Retinal pigment epithelial cell (primary cell): ENCODE data around the gene UAP1L1.

ENCODE experiments used
- DNase-seq: peaks from one replicate; pipeline ENCODE4 v3.0.0-alpha.2; 2010; ENCODE audit warnings: low read depth
- H3K4me3 ChIP-seq: 2 replicates; pipeline ENCODE4 v1.5.1; 2011; ENCODE audit warnings: mild to moderate bottlenecking, low read length, control low read depth, moderate library complexity
- TF ChIP-seq, protein P1 (sequence below): conservative IDR thresholded peaks from 2 replicates; pipeline ENCODE4 v1.5.1; 2011; ENCODE audit warnings: low read depth, low read length, control low read depth, inconsistent platforms

UAP1L1 gene, protein sequence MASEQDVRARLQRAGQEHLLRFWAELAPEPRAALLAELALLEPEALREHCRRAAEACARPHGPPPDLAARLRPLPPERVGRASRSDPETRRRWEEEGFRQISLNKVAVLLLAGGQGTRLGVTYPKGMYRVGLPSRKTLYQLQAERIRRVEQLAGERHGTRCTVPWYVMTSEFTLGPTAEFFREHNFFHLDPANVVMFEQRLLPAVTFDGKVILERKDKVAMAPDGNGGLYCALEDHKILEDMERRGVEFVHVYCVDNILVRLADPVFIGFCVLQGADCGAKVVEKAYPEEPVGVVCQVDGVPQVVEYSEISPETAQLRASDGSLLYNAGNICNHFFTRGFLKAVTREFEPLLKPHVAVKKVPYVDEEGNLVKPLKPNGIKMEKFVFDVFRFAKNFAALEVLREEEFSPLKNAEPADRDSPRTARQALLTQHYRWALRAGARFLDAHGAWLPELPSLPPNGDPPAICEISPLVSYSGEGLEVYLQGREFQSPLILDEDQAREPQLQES

DNA sequence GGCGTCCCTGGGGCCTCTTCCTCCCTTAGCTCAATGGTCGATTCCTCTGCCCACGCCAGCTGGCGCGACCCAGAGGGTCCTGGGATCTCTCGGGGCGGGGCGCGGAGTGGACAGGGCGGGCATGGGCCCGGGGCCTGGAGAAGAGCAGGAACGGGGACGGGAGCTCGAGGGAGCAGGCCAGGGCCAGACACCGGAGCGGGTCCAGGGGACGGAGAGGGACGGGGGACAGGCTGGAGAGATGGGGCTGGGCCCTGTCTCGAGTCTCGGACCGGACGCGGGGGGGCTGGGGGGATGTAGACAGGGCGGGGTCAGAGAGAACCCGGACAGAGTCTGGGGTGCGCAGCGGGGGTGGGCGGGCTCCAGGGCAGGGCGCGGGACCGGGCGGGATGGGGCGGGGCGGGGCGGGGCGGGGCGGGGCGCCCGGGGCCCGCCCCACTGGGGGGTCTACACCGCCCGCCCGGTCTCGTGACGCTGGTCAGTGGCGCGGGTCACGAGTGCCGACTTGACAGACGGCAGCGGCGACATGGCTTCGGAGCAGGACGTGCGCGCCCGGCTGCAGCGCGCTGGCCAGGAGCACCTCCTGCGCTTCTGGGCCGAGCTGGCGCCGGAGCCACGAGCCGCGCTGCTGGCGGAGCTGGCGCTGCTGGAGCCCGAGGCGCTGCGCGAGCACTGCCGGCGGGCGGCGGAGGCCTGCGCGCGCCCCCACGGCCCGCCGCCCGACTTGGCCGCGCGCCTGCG is at the start of gene UAP1L1:
Gene UAP1L1, plus strand, starts transcription at position 508 of the 738 bp plus-strand sequence. Its CDS starts 16 bp downstream, at position 524.
- DNase-seq: no peak
- H3K4me3 ChIP-seq: peak within 1 kb of the TSS; percentile 64
- TF ChIP-seq, protein P1, sequence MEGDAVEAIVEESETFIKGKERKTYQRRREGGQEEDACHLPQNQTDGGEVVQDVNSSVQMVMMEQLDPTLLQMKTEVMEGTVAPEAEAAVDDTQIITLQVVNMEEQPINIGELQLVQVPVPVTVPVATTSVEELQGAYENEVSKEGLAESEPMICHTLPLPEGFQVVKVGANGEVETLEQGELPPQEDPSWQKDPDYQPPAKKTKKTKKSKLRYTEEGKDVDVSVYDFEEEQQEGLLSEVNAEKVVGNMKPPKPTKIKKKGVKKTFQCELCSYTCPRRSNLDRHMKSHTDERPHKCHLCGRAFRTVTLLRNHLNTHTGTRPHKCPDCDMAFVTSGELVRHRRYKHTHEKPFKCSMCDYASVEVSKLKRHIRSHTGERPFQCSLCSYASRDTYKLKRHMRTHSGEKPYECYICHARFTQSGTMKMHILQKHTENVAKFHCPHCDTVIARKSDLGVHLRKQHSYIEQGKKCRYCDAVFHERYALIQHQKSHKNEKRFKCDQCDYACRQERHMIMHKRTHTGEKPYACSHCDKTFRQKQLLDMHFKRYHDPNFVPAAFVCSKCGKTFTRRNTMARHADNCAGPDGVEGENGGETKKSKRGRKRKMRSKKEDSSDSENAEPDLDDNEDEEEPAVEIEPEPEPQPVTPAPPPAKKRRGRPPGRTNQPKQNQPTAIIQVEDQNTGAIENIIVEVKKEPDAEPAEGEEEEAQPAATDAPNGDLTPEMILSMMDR: no peak

GRCh38 chr9:137028263-137029057 is 48.9 kb upstream of the UAP1L1 start:
- TF ChIP-seq, protein P1: peak; percentile 61
- no peak for DNase-seq
- peak overlapping the region; percentile 55 for H3K4me3 ChIP-seq

- TF ChIP-seq, protein P1: peak; percentile 92
- DNase-seq: no peak
- peak overlapping the region; percentile 55 for H3K4me3 ChIP-seq
Measured at GRCh38 chr9:137029058-137029936, 48.0 kb upstream of the UAP1L1 start.

DNA sequence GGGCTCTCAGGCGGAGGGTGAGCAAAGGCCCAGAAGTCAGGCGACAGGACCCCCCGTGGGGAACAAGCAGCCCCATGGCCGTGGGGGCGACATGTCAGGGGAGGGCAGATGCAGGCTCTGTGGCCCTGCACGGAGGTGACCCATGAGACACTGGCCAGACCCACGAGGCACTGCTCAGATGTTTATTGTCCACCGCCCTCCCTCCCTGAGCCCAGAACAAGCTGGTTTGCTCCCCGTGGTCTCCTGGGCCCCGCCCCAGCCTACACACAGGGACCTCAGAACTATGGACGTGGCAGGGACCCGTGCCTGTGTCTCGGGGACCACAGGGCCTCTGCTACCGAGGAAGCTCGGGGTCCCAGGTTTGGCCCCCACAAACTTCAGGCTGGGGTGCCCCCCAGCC is 47.3 kb upstream of the UAP1L1 start:
- TF ChIP-seq, protein P1: no peak
- H3K4me3 ChIP-seq: no peak overlapping the region
- no peak for DNase-seq

GRCh38 chr9:137030538-137031527 is 46.5 kb upstream of the UAP1L1 start:
- no peak overlapping the region for H3K4me3 ChIP-seq
- TF ChIP-seq, protein P1: no peak
- DNase-seq: no peak
